AG04449 (cell line): ENCODE results near the gene KCNE2.
A peak's percentile ranks its signal among the peaks of the same experiment; 100 is the strongest.

Experiments
- CTCF ChIA-PET: fragments of 350-600 bp; formaldehyde crosslinking; extraction: SDS; loops from one replicate; lab custom pipeline; 2021; ENCODE audit warnings: antibody characterized with exemption; lab: Yijun Ruan, JAX
- POLR2A ChIA-PET: fragments of 400-600, 350-600 bp; formaldehyde crosslinking; extraction: SDS; loops from one replicate; lab custom pipeline; 2020; ENCODE audit warnings: antibody characterized with exemption, inconsistent platforms; lab: Yijun Ruan, JAX
- DNase-seq: peaks from one replicate; pipeline ENCODE4 v3.0.0-alpha.2; 2010; ENCODE audit warnings: low read depth, low spot score
- H3K4me3 ChIP-seq: 2 replicates; pipeline ENCODE4 v1.5.1; 2011; ENCODE audit warnings: low read depth, mild to moderate bottlenecking, control low read depth, low read length
- TF ChIP-seq, protein P1 (sequence below): IDR thresholded peaks from one replicate; pipeline ENCODE4 v1.5.1; 2011; ENCODE audit warnings: mild to moderate bottlenecking, moderate library complexity, low read length, control low read depth, inconsistent platforms; ENCODE audit not compliant: insufficient read depth; ENCODE audit errors: missing control alignments

The KCNE2 gene

GRCh38 chr21:34345892-34346291 lies 17.9 kb upstream of the KCNE2 start:
- H3K4me3 ChIP-seq = no peak overlapping the region
- TF ChIP-seq, protein P1, sequence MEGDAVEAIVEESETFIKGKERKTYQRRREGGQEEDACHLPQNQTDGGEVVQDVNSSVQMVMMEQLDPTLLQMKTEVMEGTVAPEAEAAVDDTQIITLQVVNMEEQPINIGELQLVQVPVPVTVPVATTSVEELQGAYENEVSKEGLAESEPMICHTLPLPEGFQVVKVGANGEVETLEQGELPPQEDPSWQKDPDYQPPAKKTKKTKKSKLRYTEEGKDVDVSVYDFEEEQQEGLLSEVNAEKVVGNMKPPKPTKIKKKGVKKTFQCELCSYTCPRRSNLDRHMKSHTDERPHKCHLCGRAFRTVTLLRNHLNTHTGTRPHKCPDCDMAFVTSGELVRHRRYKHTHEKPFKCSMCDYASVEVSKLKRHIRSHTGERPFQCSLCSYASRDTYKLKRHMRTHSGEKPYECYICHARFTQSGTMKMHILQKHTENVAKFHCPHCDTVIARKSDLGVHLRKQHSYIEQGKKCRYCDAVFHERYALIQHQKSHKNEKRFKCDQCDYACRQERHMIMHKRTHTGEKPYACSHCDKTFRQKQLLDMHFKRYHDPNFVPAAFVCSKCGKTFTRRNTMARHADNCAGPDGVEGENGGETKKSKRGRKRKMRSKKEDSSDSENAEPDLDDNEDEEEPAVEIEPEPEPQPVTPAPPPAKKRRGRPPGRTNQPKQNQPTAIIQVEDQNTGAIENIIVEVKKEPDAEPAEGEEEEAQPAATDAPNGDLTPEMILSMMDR = no peak
- CTCF ChIA-PET = interaction anchor here (0.7 to 24.1 kb wide), 4 partner anchors 9 to 427 kb away, joined by 7 to 500 read pairs (median 152); partner anchors contain the start of genes ATP5PO and KCNE2
- no peak for DNase-seq
- POLR2A ChIA-PET = interaction anchor here (1.5 kb wide), 1 partner anchor 12 kb away, joined by 7 read pairs; no protein-coding TSS in a partner anchor

DNA sequence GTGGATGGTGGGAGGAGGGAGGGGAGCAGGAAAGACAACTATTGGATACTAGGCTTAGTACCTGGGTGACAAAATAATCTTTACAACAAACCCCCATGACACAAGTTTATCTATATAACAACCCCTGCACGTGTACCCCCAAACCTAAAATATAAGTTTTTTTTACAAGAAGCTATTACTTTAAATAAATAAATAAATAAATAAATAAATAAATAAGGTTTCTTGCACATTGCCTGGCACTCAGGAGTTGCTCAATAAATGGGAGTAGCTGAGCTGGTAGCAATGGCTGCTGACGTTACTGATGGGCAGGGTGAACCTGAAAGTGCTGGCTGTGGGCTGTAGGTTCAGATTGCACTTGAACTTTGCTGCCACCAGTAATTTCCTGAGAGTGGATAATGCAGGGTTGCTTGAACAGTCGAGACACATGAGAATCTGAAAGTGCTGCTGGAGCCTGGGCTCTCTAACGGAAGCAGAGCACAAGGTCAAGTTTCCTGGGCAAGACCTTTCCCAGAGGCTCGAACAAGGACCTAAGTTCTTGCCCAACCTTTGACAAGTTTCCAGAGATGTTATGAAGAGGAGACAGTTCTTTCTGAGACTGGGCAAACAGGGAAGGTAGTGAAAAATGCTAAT lies 14.8 kb upstream of the KCNE2 start:
- TF ChIP-seq, protein P1 = no peak
- no peak for DNase-seq
- ChIA-PET POLR2A (interaction anchor here (1.4 kb wide), 1 partner anchor 425 kb away, joined by 4 read pairs; no protein-coding TSS in a partner anchor), CTCF (interaction anchor here (0.7 to 24.1 kb wide), 17 partner anchors 13 to 430 kb away, joined by 3 to 500 read pairs (median 7); partner anchors contain the start of genes ATP5PO, KCNE2, MRPS6 and SLC5A3)
- H3K4me3 ChIP-seq = no peak overlapping the region

DNA sequence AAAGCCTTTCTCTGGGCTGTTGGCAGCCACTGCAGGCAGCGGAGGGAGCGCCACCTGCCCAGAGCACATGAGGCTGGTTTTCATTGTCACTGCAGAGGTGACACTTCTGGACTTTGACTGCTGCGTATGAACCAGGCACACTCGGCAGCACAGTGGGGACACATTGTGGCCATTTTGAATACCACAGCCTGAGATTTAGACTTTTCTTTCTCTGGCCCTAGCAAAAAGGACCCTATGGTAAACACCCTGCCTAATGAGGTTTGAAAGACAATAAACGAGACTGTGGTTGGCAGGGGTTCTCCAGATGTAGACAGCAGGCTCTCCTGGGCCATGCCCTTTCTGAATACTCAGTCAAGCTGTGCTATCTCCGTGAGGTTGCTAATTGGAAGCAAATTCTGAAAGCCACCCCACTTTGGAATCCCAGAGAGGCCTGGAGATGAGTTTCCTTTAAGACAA lies 12.0 kb upstream of the KCNE2 start:
- TF ChIP-seq, protein P1 = peak; percentile 65
- CTCF ChIA-PET = interaction anchor here (0.7 to 24.1 kb wide), 9 partner anchors 9 to 689 kb away, joined by 3 to 500 read pairs (median 7); partner anchors contain the start of genes ATP5PO, KCNE2, MRPS6 and SLC5A3
- no peak overlapping the region for H3K4me3 ChIP-seq
- POLR2A ChIA-PET = no interaction called here
- no peak for DNase-seq

DNA sequence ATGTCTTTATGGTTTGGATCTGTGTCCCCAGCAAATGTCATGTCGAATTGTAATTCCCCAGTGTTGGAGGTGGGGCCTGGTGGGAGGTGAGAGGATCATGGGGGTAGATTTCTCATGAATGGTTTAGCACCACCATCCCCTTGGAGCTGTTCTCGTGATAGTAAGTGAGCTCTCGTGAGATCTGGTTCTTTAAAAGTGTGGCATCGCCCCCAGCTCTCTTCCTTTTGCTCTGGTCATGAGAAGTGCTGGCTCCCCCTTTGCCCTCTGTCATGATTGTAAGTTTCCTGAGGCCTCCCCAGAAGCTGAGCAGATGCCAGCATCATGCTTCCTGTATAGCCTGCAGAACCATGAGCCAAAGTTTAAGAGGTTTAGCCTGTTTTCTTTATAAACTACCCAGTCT lies 11.2 kb upstream of the KCNE2 start:
- ChIA-PET CTCF (interaction anchor here (9.2 to 24.1 kb wide), 3 partner anchors 11 to 434 kb away, joined by 88 to 500 read pairs (median 215); partner anchors contain the start of genes ATP5PO and KCNE2), POLR2A (no interaction called here)
- no peak overlapping the region for H3K4me3 ChIP-seq
- no peak for DNase-seq
- TF ChIP-seq, protein P1 = no peak

- POLR2A ChIA-PET = no interaction called here
- CTCF ChIA-PET = interaction anchor here (16.1 to 24.1 kb wide), 2 partner anchors 10 to 434 kb away, joined by 215 to 500 read pairs; partner anchors contain the start of genes ATP5PO and KCNE2
- TF ChIP-seq, protein P1 = no peak
These were observed 10.6 kb upstream of the KCNE2 start for GRCh38 chr21:34353182-34353581.

GRCh38 chr21:34354836-34355235 lies 9.0 kb upstream of the KCNE2 start:
- CTCF ChIA-PET = interaction anchor here (1.0 to 24.1 kb wide), 5 partner anchors 9 to 436 kb away, joined by 3 to 500 read pairs (median 3); partner anchors contain the start of genes ATP5PO and KCNE2
- POLR2A ChIA-PET = no interaction called here
- no peak for DNase-seq
- H3K4me3 ChIP-seq = no peak overlapping the region
- TF ChIP-seq, protein P1 = no peak

More at GRCh38 chr21:34353182-34353581, 10.6 kb upstream of the KCNE2 start:
- no peak for DNase-seq
- H3K4me3 ChIP-seq = no peak overlapping the region
